GM21526 (cell line): Measurements from ENCODE around the gene PROCR.
"Not testable (repeated sequence)": the region's sequence is repeated elsewhere in the genome, so short reads cannot be mapped to it uniquely, and the experiment has no call there.

Source experiments
- ATAC-seq: cut with Tn5 transposase; IDR thresholded peaks from one replicate; pipeline ENCODE4 v1.9.1; 2021; ENCODE audit warnings: moderate library complexity; ENCODE audit not compliant: unreplicated experiment, low FRiP score

Gene PROCR

DNA sequence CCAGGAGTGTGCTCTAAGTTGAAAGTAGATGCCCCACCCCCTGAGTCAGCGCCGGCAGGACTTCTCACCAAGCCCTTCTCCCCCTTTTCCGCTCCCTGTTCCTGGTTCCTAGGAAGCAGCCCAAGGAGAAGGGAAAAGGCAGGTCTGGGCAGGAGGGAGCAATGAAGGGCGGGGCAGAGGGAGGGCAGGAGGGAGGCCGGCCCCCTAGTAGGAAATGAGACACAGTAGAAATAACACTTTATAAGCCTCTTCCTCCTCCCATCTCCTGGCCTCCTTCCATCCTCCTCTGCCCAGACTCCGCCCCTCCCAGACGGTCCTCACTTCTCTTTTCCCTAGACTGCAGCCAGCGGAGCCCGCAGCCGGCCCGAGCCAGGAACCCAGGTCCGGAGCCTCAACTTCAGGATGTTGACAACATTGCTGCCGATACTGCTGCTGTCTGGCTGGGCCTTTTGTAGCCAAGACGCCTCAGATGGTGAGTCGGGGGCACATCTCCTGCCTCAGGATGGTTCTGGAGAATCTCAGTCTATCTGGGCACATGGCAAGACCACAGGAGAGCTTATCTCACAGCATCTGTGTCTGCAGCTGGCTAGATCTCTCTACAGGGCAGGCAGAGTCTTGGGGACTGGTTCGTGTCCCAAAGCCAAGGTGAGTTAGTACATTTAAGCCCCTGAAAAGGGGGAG lies at the start of gene PROCR:
PROCR (plus strand) TSS at position 320 of the 681 bp plus-strand sequence; CDS start at position 403, 83 bp downstream.
- no peak for ATAC-seq

- ATAC-seq, result no peak
Measured at GRCh38 chr20:35122756-35123405, 49.0 kb upstream of the PROCR start.

DNA sequence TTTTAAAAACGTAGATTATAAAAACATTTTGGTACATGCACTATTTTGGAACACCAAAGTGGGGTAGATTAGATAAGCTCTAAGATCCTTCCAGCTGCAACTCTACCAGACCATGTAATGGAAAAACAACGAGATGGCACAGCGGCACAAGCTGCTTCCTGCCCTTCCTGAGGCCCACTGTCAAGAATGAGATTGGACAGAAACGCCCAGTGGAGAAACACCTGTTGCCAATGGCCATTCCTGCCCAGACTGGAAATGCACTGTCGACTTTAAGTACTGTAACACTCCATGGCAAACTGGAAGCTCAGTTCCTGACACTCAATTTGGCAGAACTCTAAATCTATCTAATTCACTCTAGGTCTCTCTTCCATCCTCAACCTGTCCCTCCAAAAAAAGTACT lies 46.1 kb upstream of the PROCR start:
- no peak for ATAC-seq

GRCh38 chr20:35129647-35130069 lies 42.2 kb upstream of the PROCR start:
- ATAC-seq, result no peak

DNA sequence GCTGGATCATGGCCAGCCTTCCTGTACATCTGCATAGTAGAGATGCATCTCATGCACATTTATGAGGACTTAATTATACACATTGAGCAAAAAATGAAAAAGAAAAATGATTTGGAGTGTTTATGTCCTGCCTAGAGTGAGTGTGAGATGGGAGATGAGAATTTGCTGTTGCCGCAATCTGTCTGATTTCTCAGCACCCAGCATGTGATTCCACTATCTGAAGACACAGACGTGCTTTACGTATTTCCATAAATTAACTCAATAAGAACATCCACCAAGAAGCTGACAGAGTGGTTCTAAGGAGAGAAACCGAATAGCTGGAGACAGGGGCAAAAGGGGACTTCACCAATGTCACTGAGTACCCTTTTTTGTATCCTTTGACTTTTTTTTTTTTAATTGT lies 39.9 kb upstream of the PROCR start:
- ATAC-seq, result no peak

- ATAC-seq, result no peak
Measured at GRCh38 chr20:35133031-35133430, 38.8 kb upstream of the PROCR start.

- no peak for ATAC-seq
Measured at GRCh38 chr20:35133735-35134134, 38.1 kb upstream of the PROCR start.

DNA sequence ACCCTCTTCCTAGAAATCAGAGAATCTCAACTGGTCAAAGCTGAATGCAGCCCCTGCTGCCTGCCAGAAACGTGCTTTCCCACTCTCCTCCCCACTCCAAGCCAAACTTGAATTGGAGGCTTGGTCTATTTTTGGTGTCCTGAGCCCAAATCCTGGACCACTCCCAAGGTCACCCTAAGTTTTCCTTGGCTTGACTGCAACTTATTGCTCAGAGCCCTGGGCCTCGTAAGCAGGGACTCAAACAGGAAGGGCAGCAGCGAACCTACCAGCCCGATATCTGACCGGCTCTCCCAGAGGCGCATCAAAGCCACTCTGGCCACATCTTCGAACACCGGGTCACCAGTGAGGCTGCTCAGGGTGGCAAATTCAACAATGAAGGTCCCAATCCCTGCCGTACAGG lies 37.4 kb upstream of the PROCR start:
- no peak for ATAC-seq

- ATAC-seq, result no peak
Measured at GRCh38 chr20:35134880-35135279, 37.0 kb upstream of the PROCR start.

- no peak for ATAC-seq
Measured at GRCh38 chr20:35135867-35136586, 35.8 kb upstream of the PROCR start.

- peak; percentile 6 for ATAC-seq
Measured at GRCh38 chr20:35144694-35145093, 27.2 kb upstream of the PROCR start.

DNA sequence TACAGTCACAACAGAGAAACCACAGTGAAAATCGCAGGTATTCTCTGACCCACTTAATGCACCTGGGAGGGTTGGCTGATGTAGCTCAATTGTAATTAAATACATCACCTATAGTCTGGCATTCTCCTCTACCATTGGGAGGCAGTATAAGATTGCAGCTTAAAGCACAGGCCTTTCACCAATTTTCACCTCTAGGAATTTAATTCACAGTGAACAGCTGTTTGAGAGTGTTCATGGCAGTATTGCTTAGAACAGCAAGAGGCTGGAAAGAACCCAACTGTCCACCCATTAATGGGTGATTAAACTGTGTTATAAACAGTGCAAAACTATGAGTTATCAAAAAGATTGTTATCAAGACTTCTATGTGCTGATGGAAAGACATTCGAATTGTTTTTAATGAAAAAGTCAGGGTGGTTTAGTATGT lies 26.7 kb upstream of the PROCR start:
- peak; percentile 43 for ATAC-seq

DNA sequence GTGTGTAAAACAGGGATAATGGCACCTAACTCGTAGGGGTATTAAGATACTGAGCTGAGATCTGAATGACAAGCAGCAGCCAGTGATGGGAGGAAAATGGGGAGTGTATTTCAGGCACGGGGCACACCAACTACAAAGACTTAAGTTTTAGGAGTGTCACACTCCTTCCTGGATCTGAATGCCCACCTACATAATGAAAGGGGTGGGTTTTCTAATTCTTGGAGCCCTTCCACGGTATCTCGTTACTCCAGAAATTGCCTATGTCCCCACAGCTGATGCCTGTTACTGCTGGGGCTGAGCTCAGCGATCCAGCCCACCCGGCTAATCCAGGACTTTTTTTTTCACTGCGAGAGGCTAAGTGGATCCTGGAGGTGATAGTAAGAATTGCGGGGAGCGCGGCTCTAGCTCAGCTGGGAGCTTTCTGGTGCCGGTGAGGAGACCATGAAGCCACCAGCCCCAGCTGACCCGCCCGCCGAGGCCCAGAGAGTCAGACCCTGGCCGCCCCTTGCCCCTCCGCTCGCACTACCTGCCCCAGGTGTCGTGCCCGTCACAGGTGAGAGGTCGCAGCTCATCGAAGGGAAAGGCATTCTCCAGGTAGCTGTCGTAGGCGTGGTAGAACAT lies 25.5 kb upstream of the PROCR start:
- ATAC-seq, result no peak

- peak; percentile 72 for ATAC-seq
Measured at GRCh38 chr20:35146920-35147574, 24.8 kb upstream of the PROCR start, which contains the start of gene EDEM2. Gene EDEM2, minus strand, starts transcription at chr20:35147336. Its CDS starts 78 bp downstream, at chr20:35147258.

DNA sequence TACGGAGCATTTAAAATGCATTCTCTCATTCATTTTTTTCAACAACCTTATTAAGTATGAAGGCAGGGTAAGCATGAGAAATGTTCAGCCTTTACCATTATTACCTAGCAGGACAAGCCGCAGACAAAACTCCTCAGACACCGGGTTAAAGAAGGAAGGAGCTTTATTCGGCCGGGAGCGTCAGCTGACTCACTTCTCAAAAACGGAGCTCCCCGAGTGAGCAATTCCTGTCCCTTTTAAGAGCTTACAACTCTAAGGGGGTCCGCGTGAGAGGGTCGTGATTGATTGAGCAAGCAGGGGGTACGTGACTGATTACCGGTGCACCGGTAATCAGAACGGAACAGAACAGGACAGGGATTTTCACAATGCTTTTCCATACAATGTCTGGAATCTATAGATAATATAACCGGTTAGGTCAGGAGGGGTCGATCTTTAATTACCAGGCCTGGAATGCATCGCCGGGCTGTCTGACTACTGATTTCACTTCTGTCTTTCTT lies 24.2 kb upstream of the PROCR start:
- ATAC-seq, result peak; percentile 11

DNA sequence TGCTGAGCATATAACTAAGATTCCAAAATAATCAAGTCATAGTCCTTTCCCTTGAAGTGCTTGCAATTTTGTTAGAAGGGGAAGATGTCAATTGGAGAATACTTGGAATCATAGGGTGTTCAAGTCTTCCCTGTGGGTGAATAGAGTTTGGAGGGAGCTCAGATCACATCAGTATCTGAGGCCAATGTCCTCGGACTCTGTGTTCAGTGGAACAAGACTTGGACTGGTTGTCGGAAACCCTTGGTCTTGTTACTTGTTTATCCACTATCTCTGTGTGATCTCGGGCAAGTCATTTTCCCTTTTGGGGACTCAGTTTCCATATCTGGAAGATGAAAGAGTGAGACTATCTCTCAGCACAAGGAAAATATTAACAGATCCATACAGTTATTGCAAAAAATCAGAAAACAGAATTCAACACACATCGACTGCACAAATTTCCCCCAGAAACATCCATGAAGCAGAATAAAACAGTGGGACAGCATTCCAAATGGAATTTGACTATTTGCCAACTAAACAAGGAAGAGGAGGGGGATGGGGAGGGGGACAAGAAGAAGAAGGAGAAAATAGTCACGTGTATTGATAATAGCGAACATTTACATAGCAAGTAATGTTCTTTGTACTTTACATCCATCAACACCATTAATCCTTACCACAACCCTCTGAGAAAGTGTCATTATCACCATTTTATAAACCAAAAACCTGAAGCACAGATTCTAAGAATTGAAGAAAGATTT lies 20.9 kb upstream of the PROCR start:
- no peak for ATAC-seq

DNA sequence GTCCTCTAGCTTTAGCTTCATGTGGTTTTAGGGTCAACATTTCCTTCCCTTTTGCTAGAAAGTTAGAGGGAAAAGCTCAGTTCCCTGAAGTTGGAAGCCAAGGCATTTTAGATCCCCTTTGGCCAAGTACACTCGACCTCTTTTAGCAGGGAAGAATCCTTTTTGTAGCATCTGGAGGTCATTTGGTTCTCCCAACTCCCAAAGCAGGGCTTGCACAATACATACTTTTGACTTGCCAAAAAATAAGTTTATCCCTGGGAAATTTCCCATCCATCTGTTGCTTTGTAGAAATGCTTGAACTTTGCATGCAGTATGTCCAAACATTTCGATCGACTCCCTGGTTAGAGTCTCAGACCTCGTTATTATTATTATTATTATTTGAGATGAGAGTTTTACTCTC lies 20.1 kb upstream of the PROCR start:
- no peak for ATAC-seq

GRCh38 chr20:35155936-35156335 lies 15.9 kb upstream of the PROCR start:
- ATAC-seq, result no peak

DNA sequence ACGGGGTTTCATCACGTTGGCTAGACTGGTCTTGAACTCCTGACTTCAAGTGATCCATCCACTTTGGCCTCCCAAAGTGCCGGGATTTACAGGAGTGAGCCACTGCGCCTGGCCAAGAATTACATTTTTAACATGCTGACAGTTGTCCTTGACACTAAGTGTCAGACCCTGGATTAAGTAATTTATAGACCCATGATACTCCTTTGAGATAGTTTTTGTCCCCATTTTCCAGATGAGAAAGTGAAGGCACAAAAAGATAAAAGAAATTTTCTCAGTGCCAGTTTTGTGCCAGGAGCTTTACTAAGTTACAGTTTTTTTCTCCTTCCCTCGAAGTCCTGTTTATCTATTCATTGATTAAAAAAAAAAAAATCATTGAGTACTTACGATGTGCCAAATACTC lies 14.9 kb upstream of the PROCR start:
- ATAC-seq, result no peak

- ATAC-seq, result not testable (repeated sequence)
Measured at GRCh38 chr20:35160341-35160740, 11.5 kb upstream of the PROCR start.
